Dermis blood vessel endothelial cell (primary cell): ENCODE results near the gene GPR32. TPM values are rescaled to one million over a fixed set of nuclear protein-coding genes. Genes with fewer than 3 reads are reported as not detected.
"Not testable (repeated sequence)": the region's sequence is repeated elsewhere in the genome, so short reads cannot be mapped to it uniquely, and the experiment has no call there.

Source experiments
- DNase-seq: peaks from one replicate; pipeline ENCODE4 v3.0.0; 2010
- total RNA-seq: library from RNA; depleted of rRNA; stranded (reverse); fragments of >200 nt; gene quantifications from 2 replicates; pipeline ENCODE4 v1.2.3, GENCODE V29; 2014

The GPR32 gene
- total RNA-seq, 1 donor from 2014 or later = not detected

GRCh38 chr19:50749490-50749889 lies 20.8 kb upstream of the GPR32 start:
- no peak for DNase-seq

- DNase-seq = no peak
Measured at GRCh38 chr19:50750010-50750409, 20.3 kb upstream of the GPR32 start.

GRCh38 chr19:50753879-50754278 lies 16.4 kb upstream of the GPR32 start:
- DNase-seq = no peak

- DNase-seq = peak; percentile 15
Measured at GRCh38 chr19:50756244-50756643, 14.0 kb upstream of the GPR32 start.

- DNase-seq = not testable (repeated sequence)
Measured at GRCh38 chr19:50757624-50758023, 12.6 kb upstream of the GPR32 start.

GRCh38 chr19:50759076-50759475 lies 11.2 kb upstream of the GPR32 start:
- not testable (repeated sequence) for DNase-seq

GRCh38 chr19:50759886-50760285 lies 10.4 kb upstream of the GPR32 start:
- DNase-seq = peak; percentile 46

GRCh38 chr19:50761501-50761900 lies 8.8 kb upstream of the GPR32 start:
- not testable (repeated sequence) for DNase-seq

GRCh38 chr19:50763521-50763920 lies 6.7 kb upstream of the GPR32 start:
- DNase-seq = not testable (repeated sequence)

- no peak for DNase-seq
Measured at GRCh38 chr19:50764409-50764808, 5.9 kb upstream of the GPR32 start.

GRCh38 chr19:50766746-50767145 lies 3.5 kb upstream of the GPR32 start:
- DNase-seq = not testable (repeated sequence)

- DNase-seq = peak; percentile 28
Measured at GRCh38 chr19:50767263-50767662, 3.0 kb upstream of the GPR32 start.

- no peak for DNase-seq
Measured at GRCh38 chr19:50768277-50768676, 2.0 kb upstream of the GPR32 start.

GRCh38 chr19:50770888-50771287 lies 624 bp downstream of the GPR32 start:
- no peak for DNase-seq

GRCh38 chr19:50772476-50772875 lies 2.2 kb downstream of the GPR32 start:
- DNase-seq = peak; percentile 47

GRCh38 chr19:50772912-50773311 lies 2.6 kb downstream of the GPR32 start:
- not testable (repeated sequence) for DNase-seq

- DNase-seq = not testable (repeated sequence)
Measured at GRCh38 chr19:50773454-50773853, 3.2 kb downstream of the GPR32 start.

GRCh38 chr19:50776131-50776530 lies 5.9 kb downstream of the GPR32 start:
- no peak for DNase-seq

GRCh38 chr19:50777261-50777660 lies 7.0 kb downstream of the GPR32 start:
- no peak for DNase-seq

- DNase-seq = no peak
Measured at GRCh38 chr19:50777830-50778303, 7.6 kb downstream of the GPR32 start.

- no peak for DNase-seq
Measured at GRCh38 chr19:50778906-50779430, 8.7 kb downstream of the GPR32 start.

GRCh38 chr19:50779504-50780457 lies 9.5 kb downstream of the GPR32 start:
- no peak for DNase-seq

GRCh38 chr19:50780753-50781435 lies 10.6 kb downstream of the GPR32 start:
- no peak for DNase-seq

GRCh38 chr19:50783848-50784152 lies 13.5 kb downstream of the GPR32 start:
- not testable (repeated sequence) for DNase-seq
